HepG2 (cell line): ENCODE results near the gene BOD1. TPM values are rescaled to one million over a fixed set of nuclear protein-coding genes. Genes with fewer than 3 reads are reported as not detected.

ENCODE experiments used
- MATR3 ChIP-seq: sonication (generic); formaldehyde crosslinking; IDR thresholded peaks from 2 replicates; pipeline ENCODE4 v1.4.0; 2020; ENCODE audit warnings: missing genetic modification reagents
- MED13 ChIP-seq: sonication (generic); formaldehyde crosslinking; IDR thresholded peaks from 2 replicates; pipeline ENCODE4 v1.5.0; 2020; ENCODE audit warnings: missing genetic modification reagents
- MXI1 ChIP-seq: IDR thresholded peaks from 3 replicates; pipeline ENCODE4 v1.6.1; 2012; ENCODE audit warnings: low read depth, low read length, inconsistent platforms, borderline replicate concordance
- NR0B2 ChIP-seq: sonication (generic); formaldehyde crosslinking; IDR thresholded peaks from 2 replicates; pipeline ENCODE4 v1.4.0; 2020; ENCODE audit warnings: mild to moderate bottlenecking, missing genetic modification reagents
- PREB ChIP-seq: sonication (generic); formaldehyde crosslinking; IDR thresholded peaks from 2 replicates; pipeline ENCODE4 v1.4.0; 2020; ENCODE audit warnings: missing genetic modification reagents
- SSRP1 ChIP-seq: IDR thresholded peaks from 2 replicates; pipeline ENCODE4 v1.6.1; 2016; ENCODE audit warnings: control low read depth
- XBP1 ChIP-seq: sonication (generic); formaldehyde crosslinking; IDR thresholded peaks from 2 replicates; pipeline ENCODE4 v1.5.0; 2020; ENCODE audit warnings: missing genetic modification reagents
- XRCC5 ChIP-seq: fragments of 200-400 bp; formaldehyde crosslinking; optimal IDR thresholded peaks from 2 replicates; pipeline ENCODE3; 2017; ENCODE audit warnings: mild to moderate bottlenecking, low read length
- ZMYM3 ChIP-seq: sonication (generic); formaldehyde crosslinking; IDR thresholded peaks from 2 replicates; pipeline ENCODE4 v1.5.1; 2020; ENCODE audit warnings: mild to moderate bottlenecking, missing genetic modification reagents
- ZNF142 ChIP-seq: sonication (generic); formaldehyde crosslinking; IDR thresholded peaks from 2 replicates; pipeline ENCODE4 v1.4.0; 2020; ENCODE audit warnings: missing genetic modification reagents
- ZNF264 ChIP-seq: sonication (generic); formaldehyde crosslinking; IDR thresholded peaks from 2 replicates; pipeline ENCODE4 v1.4.0; 2020; ENCODE audit warnings: missing genetic modification reagents
- ZNF280D ChIP-seq: sonication (generic); formaldehyde crosslinking; IDR thresholded peaks from 2 replicates; pipeline ENCODE4 v1.5.1; 2020; ENCODE audit warnings: mild to moderate bottlenecking, missing genetic modification reagents
- ZNF333 ChIP-seq: sonication (generic); formaldehyde crosslinking; IDR thresholded peaks from 2 replicates; pipeline ENCODE4 v1.4.0; 2020; ENCODE audit warnings: mild to moderate bottlenecking, missing genetic modification reagents, borderline replicate concordance
- ZNF740 ChIP-seq: sonication (generic); formaldehyde crosslinking; IDR thresholded peaks from 2 replicates; pipeline ENCODE4 v1.4.0; 2020; ENCODE audit warnings: missing genetic modification reagents
- ZNF775 ChIP-seq: sonication (generic); formaldehyde crosslinking; IDR thresholded peaks from 2 replicates; pipeline ENCODE4 v1.4.0; 2020; ENCODE audit warnings: missing genetic modification reagents, mild to moderate bottlenecking, moderate library complexity, borderline replicate concordance
- ZNF777 ChIP-seq: sonication (generic); formaldehyde crosslinking; IDR thresholded peaks from 2 replicates; pipeline ENCODE4 v1.4.0; 2020; ENCODE audit warnings: missing genetic modification reagents
- polyA plus RNA-seq, 8 experiments: library from polyadenylated mRNA; depleted of rRNA in 3 of 8; stranded (reverse) in 7 of 8; unstranded in 1 of 8; fragments of >200 nt; fragmentation: Illumina TruSeq in 4 of 8; extraction: Trizol in 4 of 8; gene quantifications; 2 replicates each; pipeline versions ENCODE4 v1.2.1 to v1.2.3, GENCODE V29; 2011 to 2016; ENCODE audit warnings: low read depth in 4 of 8, missing spikeins in 1 of 8, mixed read lengths in 1 of 8; ENCODE audit not compliant: insufficient read depth in 1 of 8
- total RNA-seq, 5 experiments: library from RNA; depleted of rRNA; stranded (reverse); fragments of >200 nt; fragmentation: Illumina TruSeq; extraction: Trizol; gene quantifications; 2 replicates each; pipeline ENCODE4 v1.2.3, GENCODE V29; 2016; ENCODE audit warnings: low read depth in 1 of 5

BOD1 gene
- total and polyA plus RNA-seq, 2 of the 13 experiments (the other 11 are each of a cell fraction or from before 2014, with no cell fraction given): 81.5 to 103 TPM

- TF ChIP-seq ZNF280D (CRISPR knock-in tag) (peak; percentile 34; the same call in 1 of the 2 replicates), MED13 (CRISPR knock-in tag) (no peak), SSRP1 (CRISPR knock-in tag) (no peak), ZNF142 (0 out of 2 replicates have a peak, but pooled peaks have one; percentile 18), MXI1 (no peak), ZNF775 (CRISPR knock-in tag) (no peak), XRCC5 (no peak), NR0B2 (CRISPR knock-in tag) (no peak), ZNF333 (no peak), ZNF740 (CRISPR knock-in tag) (no peak), ZNF777 (CRISPR knock-in tag) (0 out of 2 replicates have a peak, but pooled peaks have one; percentile 20), PREB (CRISPR knock-in tag) (no peak), MATR3 (CRISPR knock-in tag) (no peak), XBP1 (no peak), ZNF264 (CRISPR knock-in tag) (no peak), ZMYM3 (CRISPR knock-in tag) (peak; percentile 62; the same call in 1 of the 2 replicates)
Observed at GRCh38 chr5:173623296-173623771, 6.9 kb upstream of the BOD1 start (continued).
